HCT116 (cell line): ENCODE measurements around the gene FBXW4.

ENCODE experiments used
- CTCF ChIP-seq, 3 experiments: fragments of 200-600 bp in 1 of 3; sonication (generic) in 1 of 3; IDR thresholded peaks in 2 of 3; conservative IDR thresholded peaks in 1 of 3; 2 replicates each; pipeline ENCODE4 v1.5.1; 2012 to 2017; ENCODE audit warnings: low read depth in 2 of 3, low read length in 2 of 3, antibody characterized with exemption in 1 of 3, borderline replicate concordance in 1 of 3, control low read depth in 1 of 3, mild to moderate bottlenecking in 1 of 3, mixed read lengths in 1 of 3, mixed run types in 1 of 3, moderate library complexity in 1 of 3; ENCODE audit not compliant: insufficient read depth in 1 of 3
- EZH2 ChIP-seq: fragments of 200-600 bp; sonication (generic); IDR thresholded peaks from 2 replicates; pipeline ENCODE4 v1.6.1; 2017; ENCODE audit warnings: antibody characterized with exemption, mixed run types
- POLR2AphosphoS5 ChIP-seq: IDR thresholded peaks from 2 replicates; pipeline ENCODE4 v1.6.1; 2011; ENCODE audit warnings: mild to moderate bottlenecking, low read depth, low read length, moderate library complexity
- YY1 ChIP-seq: IDR thresholded peaks from 2 replicates; pipeline ENCODE4 v1.6.1; 2011; ENCODE audit warnings: low read length, low read depth, moderate library complexity, mild to moderate bottlenecking; ENCODE audit not compliant: insufficient replicate concordance; ENCODE audit errors: extremely low read depth
- ZFX ChIP-seq: fragments of 450-650 bp; IDR thresholded peaks from 2 replicates; pipeline ENCODE4 v1.6.1; 2017

- no peak for TF ChIP-seq CTCF (IDR thresholded peaks at IDR 0.05 in 2 of 3, conservative IDR thresholded peaks at IDR 0.05 in 1 of 3; ENCODE audit: borderline replicate concordance in 1 of 3, insufficient read depth in 1 of 3, low read depth in 2 of 3, low read length in 2 of 3)
- TF ChIP-seq EZH2: no peak
- no peak for TF ChIP-seq POLR2AphosphoS5
- TF ChIP-seq YY1: no peak
- TF ChIP-seq ZFX: no peak
These were observed 18.4 kb downstream of the FBXW4 start for GRCh38 chr10:101676565-101676964.
